Right renal pelvis (tissue), 4 donors: ENCODE measurements around the gene PHGDH. TPM values are rescaled to one million over a fixed set of nuclear protein-coding genes. Genes with fewer than 3 reads are reported as not detected.

Experiments
- DNase-seq, 4 donors: peaks; one replicate each; pipeline ENCODE4 v3.0.0-alpha.2; 2013; ENCODE audit warnings: low read depth in 4 of 4, low spot score in 3 of 4, missing footprints in 1 of 4
- polyA plus RNA-seq, 4 donors: library from polyadenylated mRNA; unstranded; fragments of 120-200 nt; gene quantifications; one replicate each; pipeline ENCODE4 v1.2.1, GENCODE V29; 2013; ENCODE audit not compliant: insufficient read length in 4 of 4

PHGDH gene
- polyA plus RNA-seq, 4 donors, result 246 to 292 (median 272) TPM

DNA sequence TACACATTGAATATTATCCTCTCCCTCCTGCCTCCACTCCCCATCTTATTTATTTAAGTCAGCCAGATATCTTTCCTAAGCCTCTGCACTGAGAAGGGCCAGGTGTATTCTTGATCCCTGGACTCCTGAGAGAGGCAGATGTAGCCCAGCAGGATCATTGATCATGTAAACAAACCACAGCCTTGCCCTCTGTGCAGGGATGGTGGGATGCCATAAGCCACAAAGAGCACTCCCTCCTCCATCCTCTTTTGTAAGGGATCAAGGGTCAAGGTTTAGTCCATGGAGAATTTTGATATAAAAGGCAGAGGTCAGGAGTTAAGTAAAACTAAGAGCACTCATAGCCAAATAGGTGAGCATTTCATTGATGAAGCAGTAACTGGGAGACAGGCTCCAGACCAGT, 17.3 kb downstream of the PHGDH start:
- no peak for DNase-seq

GRCh38 chr1:119731060-119731459, 19.3 kb downstream of the PHGDH start:
- DNase-seq, result no peak

DNA sequence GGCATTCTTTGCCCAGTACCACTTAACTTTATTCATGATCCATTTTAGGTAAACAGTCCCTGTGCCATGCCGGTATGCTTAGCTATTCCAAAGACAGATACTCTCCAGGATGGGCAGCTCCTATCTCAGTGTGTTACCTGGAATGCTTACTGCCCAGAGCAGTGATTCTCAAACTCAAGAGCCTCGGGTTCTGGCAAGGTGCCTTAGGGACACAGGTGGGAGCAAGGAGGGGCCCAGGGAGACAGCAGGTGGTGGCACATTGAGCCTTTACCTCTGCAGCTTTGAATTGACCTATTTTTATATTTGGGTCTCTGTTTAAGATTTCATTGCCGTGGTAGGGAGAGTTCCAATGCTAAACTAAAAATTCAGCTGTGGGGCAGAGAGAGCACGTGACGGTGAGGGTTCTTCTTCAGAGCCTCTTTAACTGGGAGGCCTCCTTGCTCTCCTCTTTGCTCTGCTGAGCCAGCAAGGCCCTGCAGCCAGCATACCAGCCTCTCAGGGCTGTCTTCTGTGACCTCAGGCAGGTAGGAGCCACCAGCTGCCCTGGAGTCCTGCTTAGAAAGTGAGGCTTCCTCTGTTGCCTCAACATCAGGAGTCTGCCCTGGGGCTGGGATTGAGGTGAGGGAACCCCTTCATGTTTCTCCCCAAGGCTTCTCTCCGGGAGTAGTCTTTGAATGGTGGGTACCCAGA, 20.2 kb downstream of the PHGDH start:
- DNase-seq, result no peak

GRCh38 chr1:119732465-119733168, 20.9 kb downstream of the PHGDH start:
- DNase-seq, result no peak

DNA sequence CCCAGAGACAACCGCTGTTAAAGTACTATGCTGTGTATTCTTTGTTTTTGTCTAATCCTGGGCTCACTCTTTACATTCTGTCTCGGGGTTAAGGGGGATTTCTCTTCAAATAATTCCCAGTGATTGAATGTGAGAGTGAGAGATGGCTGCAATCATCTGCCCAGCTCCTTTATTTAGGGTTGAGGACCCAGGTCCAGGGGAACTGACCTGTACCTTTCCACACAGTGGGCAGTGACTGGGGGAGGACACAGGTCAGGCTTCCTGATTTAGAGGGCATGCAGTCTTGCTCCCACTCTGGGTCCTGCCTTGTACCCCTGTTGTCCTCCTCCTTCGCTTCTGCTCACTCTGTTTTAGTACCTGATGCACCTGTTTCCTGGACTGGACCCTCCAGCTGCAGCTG, 22.0 kb downstream of the PHGDH start:
- no peak for DNase-seq

- no peak for DNase-seq
These were observed 23.5 kb downstream of the PHGDH start for GRCh38 chr1:119735217-119735616.

DNA sequence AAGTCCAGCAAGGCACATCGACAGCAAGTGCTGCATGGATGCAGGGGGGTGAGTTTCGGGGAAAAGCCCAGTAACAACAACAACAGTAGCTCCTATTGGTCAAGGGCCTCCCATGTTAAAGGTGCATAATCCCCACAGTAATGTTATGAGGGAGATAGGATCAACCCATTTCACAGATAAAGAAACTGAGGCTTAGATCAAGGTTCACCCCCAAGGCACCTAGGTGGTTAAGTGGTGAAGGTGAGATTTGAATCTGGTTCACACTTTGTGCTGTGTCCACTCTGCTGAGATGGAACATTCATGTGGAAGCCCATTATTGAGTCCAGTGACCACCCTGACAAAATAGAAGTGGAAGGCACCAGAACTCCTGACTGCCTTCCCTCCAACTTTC, 24.9 kb downstream of the PHGDH start:
- no peak for DNase-seq

DNA sequence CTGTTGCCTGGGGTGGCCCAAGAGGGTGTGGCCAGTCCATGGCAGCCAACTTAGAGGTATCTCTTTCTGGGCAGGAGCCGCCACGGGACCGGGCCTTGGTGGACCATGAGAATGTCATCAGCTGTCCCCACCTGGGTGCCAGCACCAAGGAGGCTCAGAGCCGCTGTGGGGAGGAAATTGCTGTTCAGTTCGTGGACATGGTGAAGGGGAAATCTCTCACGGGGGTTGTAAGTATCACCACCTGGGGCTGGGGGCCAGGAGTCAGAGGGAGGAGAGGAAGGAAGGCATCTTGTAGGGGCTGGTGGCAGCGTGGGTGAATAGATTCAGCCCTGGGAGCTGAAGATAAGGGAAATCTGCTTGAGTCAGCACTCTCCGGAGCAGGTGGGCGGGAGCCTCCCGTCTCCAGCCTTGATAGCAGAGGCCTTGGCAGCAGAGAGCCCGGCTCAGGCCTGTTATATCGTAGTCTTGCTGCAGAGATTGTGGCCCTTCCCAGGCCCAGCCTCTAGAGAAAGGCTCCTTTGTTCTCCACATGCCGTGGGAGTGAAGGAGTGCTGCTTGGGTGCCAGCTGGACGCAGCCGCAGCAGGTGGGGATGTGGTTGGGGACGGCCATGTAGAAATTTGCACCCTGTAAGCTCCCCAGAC, 25.4 kb downstream of the PHGDH start:
- no peak for DNase-seq

DNA sequence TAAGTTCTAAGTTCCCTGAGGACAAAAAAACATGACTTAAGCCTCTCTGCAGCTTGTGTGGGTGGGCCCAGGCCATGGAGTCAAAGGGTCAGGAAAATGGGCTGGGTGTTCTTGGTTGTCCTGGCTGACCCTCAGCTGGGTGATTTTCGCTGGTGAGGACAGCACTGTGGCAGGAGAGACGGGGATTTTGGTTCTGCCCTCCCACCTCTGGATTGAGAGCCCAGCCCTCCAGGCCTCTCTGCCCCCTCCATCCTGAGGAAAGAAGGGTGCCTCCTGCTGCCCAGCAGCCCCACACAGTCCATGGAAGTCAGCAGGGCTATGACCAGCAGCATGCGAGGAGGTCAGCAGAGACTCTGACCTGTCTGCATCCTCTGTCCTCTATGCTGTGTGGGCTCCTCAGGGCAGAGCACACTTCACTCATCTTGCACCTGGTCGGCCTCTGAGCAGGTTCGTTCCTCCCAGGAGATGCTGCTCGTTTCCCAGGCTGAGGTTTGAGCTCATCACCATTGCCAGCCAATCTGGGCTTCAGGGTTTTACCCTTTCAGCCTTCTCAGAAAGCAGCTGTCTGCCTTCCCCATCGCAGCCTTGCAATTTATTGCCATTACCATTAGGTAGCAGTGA, 26.5 kb downstream of the PHGDH start:
- no peak for DNase-seq

DNA sequence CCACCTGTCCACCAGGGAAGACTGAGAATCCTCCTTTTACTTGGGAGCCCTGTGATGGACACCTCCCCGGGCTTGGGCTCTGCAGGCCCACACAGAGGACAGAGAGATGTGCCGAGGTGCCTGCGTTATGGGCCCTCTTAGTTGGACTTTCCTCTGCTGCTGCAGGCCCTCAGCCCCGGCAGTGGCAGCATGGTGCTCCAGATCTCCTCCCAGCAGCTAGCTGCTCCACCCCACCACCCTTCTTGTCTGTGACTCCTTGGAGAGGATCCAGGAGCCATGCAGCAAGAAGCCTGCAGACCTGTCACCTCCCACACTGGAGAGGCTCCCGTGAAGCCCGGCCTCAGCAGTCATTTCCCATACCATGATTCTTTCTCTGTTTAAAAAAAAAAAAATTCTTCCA, 27.4 kb downstream of the PHGDH start:
- DNase-seq, result no peak

DNA sequence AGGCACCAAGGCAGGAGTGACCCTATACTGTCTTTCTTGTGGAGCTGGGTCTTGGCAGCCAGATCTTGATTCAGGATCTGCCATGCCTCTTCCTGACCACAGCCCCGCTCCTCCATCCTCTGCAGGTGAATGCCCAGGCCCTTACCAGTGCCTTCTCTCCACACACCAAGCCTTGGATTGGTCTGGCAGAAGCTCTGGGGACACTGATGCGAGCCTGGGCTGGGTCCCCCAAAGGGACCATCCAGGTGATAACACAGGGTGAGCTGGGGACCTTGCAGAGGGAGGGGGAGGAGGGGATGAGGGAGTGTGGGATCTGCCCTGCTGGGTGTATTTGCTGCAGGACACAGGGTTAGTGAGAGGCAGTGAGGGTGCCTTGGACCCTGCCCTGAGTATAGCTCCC, 28.5 kb downstream of the PHGDH start:
- no peak for DNase-seq

DNA sequence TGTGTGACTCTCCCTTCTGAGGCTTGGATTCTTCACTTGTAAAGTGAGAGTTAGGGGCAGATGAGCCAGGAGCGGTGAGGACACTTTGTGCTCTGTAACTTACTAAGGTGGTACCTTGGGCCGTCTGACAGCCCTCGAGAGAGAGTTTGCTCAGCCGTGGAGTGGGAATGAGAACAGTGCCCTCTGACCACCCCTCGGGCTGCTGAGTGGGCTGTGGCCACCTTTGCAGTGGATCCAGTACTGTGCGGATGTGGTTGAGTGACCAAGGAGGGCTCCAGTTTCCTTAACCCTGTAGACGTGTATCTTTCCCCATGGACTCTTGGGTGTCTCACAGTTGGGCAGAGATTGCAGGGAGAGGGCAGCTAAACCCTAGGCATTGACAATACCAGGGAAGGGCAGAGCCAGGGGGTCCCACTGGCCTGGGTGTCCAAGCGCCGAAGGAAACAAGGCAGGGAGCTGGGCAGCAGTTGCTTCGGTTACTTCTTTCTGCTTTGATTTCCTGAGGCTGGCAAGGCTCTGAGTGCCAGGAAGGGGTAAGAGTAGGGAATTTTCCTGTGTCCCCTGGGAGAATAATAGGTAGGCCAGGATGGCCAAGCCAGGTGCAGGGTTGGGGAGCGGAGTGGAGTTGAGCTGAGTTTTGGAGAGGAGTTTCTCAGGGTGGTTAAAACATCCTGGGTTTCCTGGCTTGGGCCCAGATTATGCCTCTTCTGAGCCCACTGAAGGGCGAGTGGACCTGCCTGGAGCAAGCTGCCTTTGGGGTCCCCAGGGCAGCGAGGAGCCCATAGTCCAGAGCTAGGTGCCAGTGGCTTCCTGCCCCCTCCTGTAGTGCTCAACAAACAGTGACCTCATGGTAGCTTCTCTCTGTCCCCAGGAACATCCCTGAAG, 29.4 kb downstream of the PHGDH start:
- DNase-seq, result no peak

GRCh38 chr1:119742202-119742601, 30.5 kb downstream of the PHGDH start:
- DNase-seq, result no peak

GRCh38 chr1:119742677-119743076, 30.9 kb downstream of the PHGDH start:
- DNase-seq, result no peak

- DNase-seq, result no peak
These were observed 31.6 kb downstream of the PHGDH start for GRCh38 chr1:119743308-119743707.

DNA sequence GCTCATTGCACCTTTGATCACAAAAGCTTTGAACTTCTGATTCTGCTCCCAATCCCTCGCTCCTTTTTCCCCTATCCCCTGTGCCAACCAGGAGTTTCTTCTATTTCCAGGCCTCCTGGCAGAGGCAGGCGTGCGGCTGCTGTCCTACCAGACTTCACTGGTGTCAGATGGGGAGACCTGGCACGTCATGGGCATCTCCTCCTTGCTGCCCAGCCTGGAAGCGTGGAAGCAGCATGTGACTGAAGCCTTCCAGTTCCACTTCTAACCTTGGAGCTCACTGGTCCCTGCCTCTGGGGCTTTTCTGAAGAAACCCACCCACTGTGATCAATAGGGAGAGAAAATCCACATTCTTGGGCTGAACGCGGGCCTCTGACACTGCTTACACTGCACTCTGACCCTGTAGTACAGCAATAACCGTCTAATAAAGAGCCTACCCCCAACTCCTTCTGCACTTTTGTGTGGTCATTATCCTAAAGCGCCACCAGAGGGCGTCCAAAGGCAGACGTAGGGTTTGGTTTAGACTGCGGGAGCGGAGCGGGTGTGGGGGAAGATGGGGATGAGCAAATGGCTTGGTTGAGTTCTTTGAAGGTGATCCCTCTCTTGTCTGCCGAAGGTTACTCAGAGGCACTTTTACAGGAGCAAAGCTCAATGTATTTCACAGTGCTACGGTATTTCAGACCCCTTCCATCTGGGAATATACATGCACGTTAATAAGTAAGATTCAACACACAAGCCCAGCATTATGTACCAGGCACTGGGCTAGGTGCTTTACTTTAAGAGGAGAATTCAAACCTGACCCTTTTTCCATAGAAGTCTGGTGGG, 32.3 kb downstream of the PHGDH start:
- peak; percentile 62 to 74 (median 72) for DNase-seq

DNA sequence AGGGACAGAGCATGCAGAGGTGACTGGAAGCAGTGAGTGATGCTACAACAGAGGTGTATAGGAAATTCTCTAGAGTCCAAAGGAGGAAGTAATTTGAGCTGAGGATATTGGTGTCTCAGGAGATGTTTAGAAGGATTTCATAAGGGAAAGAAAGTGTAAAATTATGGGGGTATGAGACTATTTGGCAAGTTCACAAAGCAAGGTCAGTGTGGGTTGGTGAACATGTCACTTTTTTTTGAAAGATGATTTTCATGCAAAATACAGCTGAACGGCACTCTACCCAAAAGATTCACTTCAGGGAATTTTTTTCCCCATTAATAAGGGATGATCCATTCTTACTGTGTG, 32.8 kb downstream of the PHGDH start:
- DNase-seq, result no peak

DNA sequence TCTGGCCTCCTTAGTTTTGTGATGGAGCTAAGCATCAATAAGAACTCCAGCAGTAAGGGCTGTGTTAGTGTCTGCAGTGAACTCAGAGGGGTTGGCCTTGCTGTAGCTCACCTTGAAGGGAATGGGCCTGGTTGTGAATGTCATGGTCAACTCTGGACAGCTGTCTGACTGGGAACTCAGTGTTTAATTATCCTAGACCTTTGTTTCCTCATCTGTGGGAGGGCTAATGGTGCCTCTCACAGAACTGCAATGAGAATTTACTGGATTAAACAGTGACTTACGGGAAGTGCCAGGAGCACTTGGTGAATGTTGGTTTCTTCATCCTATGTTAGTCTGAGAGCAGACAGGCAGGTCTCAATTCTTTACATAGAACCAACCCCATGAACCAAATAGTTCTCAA, 33.3 kb downstream of the PHGDH start:
- DNase-seq, result no peak

DNA sequence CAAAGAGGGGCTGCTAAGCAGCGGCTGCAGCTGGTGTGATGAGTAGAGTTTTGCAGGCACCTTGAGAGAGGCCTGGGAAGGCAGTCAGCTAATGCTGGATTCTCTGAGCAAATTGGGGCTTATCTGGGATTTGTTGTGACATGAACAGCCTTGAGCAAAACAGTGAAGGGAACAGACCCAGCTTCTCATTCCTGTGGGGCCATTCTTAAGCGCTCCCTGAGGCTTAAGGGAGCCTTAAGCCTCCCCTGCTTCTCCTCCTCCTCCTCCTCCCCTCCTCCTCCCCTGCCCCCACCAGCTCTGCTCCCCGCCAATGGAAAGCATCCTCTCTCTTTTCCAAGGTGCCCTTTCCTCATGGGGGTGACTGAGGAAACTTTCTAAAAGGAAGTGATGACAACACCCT, 35.7 kb downstream of the PHGDH start:
- no peak for DNase-seq

GRCh38 chr1:119748040-119748439, 36.3 kb downstream of the PHGDH start:
- DNase-seq, result no peak
